Transverse colon (tissue), 4 donors: ENCODE measurements around the gene FXN. TPM values are rescaled to one million over a fixed set of nuclear protein-coding genes. Genes with fewer than 3 reads are reported as not detected.
"Not testable (repeated sequence)": the region's sequence is repeated elsewhere in the genome, so short reads cannot be mapped to it uniquely, and the experiment has no call there.

Source experiments
- DNase-seq: peaks from one replicate; pipeline ENCODE4 v3.0.0-alpha.2; 2019
- H3K27ac ChIP-seq, 4 donors: fragments of 200-600 bp; sonication (generic); 2 replicates each; pipeline ENCODE4 v1.5.1; 2016 to 2018; ENCODE audit warnings: inconsistent platforms in 4 of 4
- H3K27me3 ChIP-seq: fragments of 200-600 bp; sonication (generic); 2 replicates; pipeline ENCODE4 v1.5.1; 2017; ENCODE audit warnings: inconsistent platforms
- H3K36me3 ChIP-seq, 4 donors: fragments of 200-600 bp; sonication (generic); 2 replicates each; pipeline ENCODE4 v1.5.1; 2017 to 2019; ENCODE audit warnings: inconsistent platforms in 4 of 4
- H3K4me1 ChIP-seq, 4 donors: fragments of 200-600 bp; sonication (generic); 2 replicates each; pipeline ENCODE4 v1.5.1; 2017 to 2020; ENCODE audit warnings: inconsistent platforms in 4 of 4
- H3K4me3 ChIP-seq, 4 donors: fragments of 200-600 bp; sonication (generic); 1 replicate in 1 of 4; 2 replicates in 3 of 4; pipeline versions ENCODE4 v1.5.1 to v1.6.1; 2017 to 2019; ENCODE audit warnings: inconsistent platforms in 4 of 4
- H3K9me3 ChIP-seq, 2 donors: fragments of 200-600 bp; sonication (generic); 2 replicates each; pipeline ENCODE4 v1.5.1; 2017 to 2019; ENCODE audit warnings: inconsistent platforms in 2 of 2
- EP300 ChIP-seq: sonication (generic); formaldehyde crosslinking; IDR thresholded peaks from one replicate; pipeline ENCODE4 v1.6.1; 2017; ENCODE audit warnings: antibody characterized with exemption, low read depth
- POLR2A ChIP-seq: fragments of 450-650 bp; IDR thresholded peaks from one replicate; pipeline ENCODE4 v1.6.1; 2016; ENCODE audit warnings: antibody characterized with exemption, mild to moderate bottlenecking, moderate library complexity
- POLR2AphosphoS5 ChIP-seq, 3 donors: sonication (generic); formaldehyde crosslinking; IDR thresholded peaks; one replicate each; pipeline ENCODE4 v1.6.1; 2016; ENCODE audit warnings: antibody characterized with exemption in 3 of 3
- WGBS, 2 donors: methylation state at CpG; one replicate each; pipeline ENCODE4 v1.1.5; 2018; ENCODE audit warnings: low coverage in 1 of 2; 5-methylcytosine and 5-hydroxymethylcytosine counted together
- in situ Hi-C, 4 donors: fragments of 200-750 bp; cut with MboI; loops; one replicate each; pipeline versions ENCODE4 v1.15.0 to v1.15.1; 2017; ENCODE audit warnings: low sequenced_read_pairs in 3 of 4, low pct_ligation_motif_present in 1 of 4, low pct_unique_long_range_greater_than_20kb in 1 of 4
- intact Hi-C: fragments of 100-400 bp; cut with DNase I; formaldehyde crosslinking; loops from one replicate; pipeline ENCODE4 v1.15.1; 2023; ENCODE audit warnings: low total_unique reads
- total RNA-seq, 4 donors: library from RNA; depleted of rRNA; stranded (reverse); fragments of >200 nt; gene quantifications; one replicate each; pipeline ENCODE4 v1.1.0, GENCODE V29; 2016
- TF ChIP-seq, protein P1 (sequence below), 5 experiments: fragments of 200-600 bp in 3 of 5; fragments of 450-650 bp in 2 of 5; sonication (generic) in 3 of 5; IDR thresholded peaks; 1 replicate in 2 of 5; 2 replicates in 3 of 5; pipeline ENCODE4 v1.5.1; 2016 to 2017; ENCODE audit warnings: antibody characterized with exemption in 5 of 5, inconsistent platforms in 3 of 5, mild to moderate bottlenecking in 2 of 5, moderate library complexity in 1 of 5

The FXN gene
- total RNA-seq, 4 donors from 2014 or later, result 2.0 to 5.5 (median 3.5) TPM

- 90 to 100% methylated on average over 4 to 6 of the region's 6 CpGs for WGBS, 2 donors
- TF ChIP-seq, protein P1, sequence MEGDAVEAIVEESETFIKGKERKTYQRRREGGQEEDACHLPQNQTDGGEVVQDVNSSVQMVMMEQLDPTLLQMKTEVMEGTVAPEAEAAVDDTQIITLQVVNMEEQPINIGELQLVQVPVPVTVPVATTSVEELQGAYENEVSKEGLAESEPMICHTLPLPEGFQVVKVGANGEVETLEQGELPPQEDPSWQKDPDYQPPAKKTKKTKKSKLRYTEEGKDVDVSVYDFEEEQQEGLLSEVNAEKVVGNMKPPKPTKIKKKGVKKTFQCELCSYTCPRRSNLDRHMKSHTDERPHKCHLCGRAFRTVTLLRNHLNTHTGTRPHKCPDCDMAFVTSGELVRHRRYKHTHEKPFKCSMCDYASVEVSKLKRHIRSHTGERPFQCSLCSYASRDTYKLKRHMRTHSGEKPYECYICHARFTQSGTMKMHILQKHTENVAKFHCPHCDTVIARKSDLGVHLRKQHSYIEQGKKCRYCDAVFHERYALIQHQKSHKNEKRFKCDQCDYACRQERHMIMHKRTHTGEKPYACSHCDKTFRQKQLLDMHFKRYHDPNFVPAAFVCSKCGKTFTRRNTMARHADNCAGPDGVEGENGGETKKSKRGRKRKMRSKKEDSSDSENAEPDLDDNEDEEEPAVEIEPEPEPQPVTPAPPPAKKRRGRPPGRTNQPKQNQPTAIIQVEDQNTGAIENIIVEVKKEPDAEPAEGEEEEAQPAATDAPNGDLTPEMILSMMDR (IDR thresholded peaks at IDR 0.05), result no peak
- TF ChIP-seq POLR2A, result no peak
- TF ChIP-seq POLR2AphosphoS5 (IDR thresholded peaks at IDR 0.05), result no peak
- TF ChIP-seq EP300, result no peak
- H3K4me1 ChIP-seq, result peaks cover 0 to 7% (median 3%) of the 10 kb centered on the region in 4 donors
- DNase-seq, result no peak
- H3K9me3 ChIP-seq, result no peaks in the 10 kb centered on the region
- no peak overlapping the region for H3K4me3 ChIP-seq
- intact Hi-C loops (no loop called here), in situ Hi-C loops (no loop called here)
- H3K36me3 ChIP-seq, result no peaks in the 10 kb centered on the region
- no peak overlapping the region for H3K27ac ChIP-seq
- H3K27me3 ChIP-seq, result no peaks in the 10 kb centered on the region
Measured at GRCh38 chr9:69049094-69049493, 13.5 kb downstream of the FXN start.

- intact Hi-C loops, result loop anchor here (5.0 kb wide), 1 partner anchor 141 kb away; no protein-coding TSS in a partner anchor
Measured at GRCh38 chr9:69050936-69051335, 15.4 kb downstream of the FXN start.

DNA sequence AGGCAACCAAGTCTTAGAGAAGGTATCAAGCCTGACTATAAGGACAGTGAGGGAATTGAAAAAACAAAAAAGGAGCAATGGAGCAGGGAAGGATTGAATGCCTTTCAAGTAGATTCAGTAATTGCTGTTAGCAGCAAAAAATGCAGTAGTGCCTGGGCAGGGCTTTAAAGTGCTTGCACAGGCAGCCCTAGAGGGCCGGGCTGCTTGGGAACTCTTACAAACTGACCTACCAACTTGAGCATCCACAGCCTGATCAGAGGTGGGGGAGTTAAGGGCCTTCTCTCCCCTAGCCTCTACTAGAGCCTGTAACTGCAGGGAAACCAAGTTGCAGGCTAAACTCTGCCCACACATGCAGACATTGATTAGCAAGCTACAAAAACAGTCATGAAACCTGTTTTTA is 19.4 kb downstream of the FXN start:
- Histone ChIP-seq H3K27me3 (no peaks in the 10 kb centered on the region), H3K36me3 (no peaks in the 10 kb centered on the region), H3K9me3 (no peaks in the 10 kb centered on the region), H3K4me3 (no peak overlapping the region), H3K4me1 (peaks cover 0 to 5% (median 0%) of the 10 kb centered on the region in 4 donors), H3K27ac (no peak overlapping the region)
- TF ChIP-seq EP300, result no peak
- no peak for TF ChIP-seq POLR2AphosphoS5 (IDR thresholded peaks at IDR 0.05)
- no peak for TF ChIP-seq POLR2A
- TF ChIP-seq, protein P1 (IDR thresholded peaks at IDR 0.05), result no peak
- intact Hi-C loops, result loop anchor here (5.0 kb wide), 1 partner anchor 137 kb away; no protein-coding TSS in a partner anchor
- DNase-seq, result no peak
- 53% methylated on average over 1 of the region's 1 CpG; no CpG with 5 or more reads in 1 of the 2 donors for WGBS, 2 donors
- in situ Hi-C loops, result loop anchor here (10.0 to 25.0 kb wide), 2 partner anchors 132 to 140 kb away; no protein-coding TSS in a partner anchor

More at GRCh38 chr9:69050936-69051335, 15.4 kb downstream of the FXN start:
- H3K27me3 ChIP-seq, H3K27ac ChIP-seq, DNase-seq, H3K4me1 ChIP-seq, H3K36me3 ChIP-seq, H3K9me3 ChIP-seq, H3K4me3 ChIP-seq: not testable (repeated sequence)
- WGBS, 2 donors, result 86 to 87% methylated on average over 10 to 12 of the region's 12 CpGs
- in situ Hi-C loops, result loop anchor here (10.0 to 25.0 kb wide), 2 partner anchors 136 to 144 kb away; no protein-coding TSS in a partner anchor

DNA sequence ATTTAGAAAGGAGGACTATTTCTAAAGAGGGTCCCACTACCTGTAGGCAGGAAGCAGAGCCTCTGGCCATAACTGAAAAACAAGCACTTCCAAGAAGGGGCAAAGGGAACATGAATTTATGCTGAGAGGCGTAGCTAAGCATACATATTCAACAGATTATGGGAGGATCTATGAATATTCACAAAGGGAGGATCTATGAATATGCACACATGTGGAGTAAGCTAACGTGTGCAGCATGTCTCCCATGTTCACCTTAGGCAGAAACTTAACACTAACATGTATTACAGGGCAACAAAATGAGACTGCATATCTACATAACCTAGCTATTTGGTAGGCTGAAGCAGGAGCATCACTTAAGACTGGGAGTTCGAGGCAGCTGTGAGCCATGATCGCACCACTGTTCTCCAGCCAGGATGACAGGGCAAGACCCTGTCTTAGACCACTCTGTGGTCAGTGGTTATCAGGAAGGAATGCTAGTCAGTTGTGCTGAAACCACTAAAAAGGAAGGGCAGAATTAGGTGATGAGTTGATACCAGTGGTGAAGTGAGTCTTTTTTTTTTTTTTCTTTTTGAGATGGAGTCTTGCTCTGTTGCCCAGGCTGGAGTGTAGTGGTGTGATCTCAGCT is 20.8 kb downstream of the FXN start:
- H3K4me1 ChIP-seq, result peaks cover 0 to 5% (median 0%) of the 10 kb centered on the region in 4 donors
- H3K4me3 ChIP-seq, result no peak overlapping the region
- H3K9me3 ChIP-seq, result no peaks in the 10 kb centered on the region
- intact Hi-C loops, result no loop called here
- H3K36me3 ChIP-seq, result no peaks in the 10 kb centered on the region
- in situ Hi-C loops, result loop anchor here (10.0 to 25.0 kb wide), 2 partner anchors 131 to 138 kb away; no protein-coding TSS in a partner anchor
- no peaks in the 10 kb centered on the region for H3K27me3 ChIP-seq
- DNase-seq, result no peak
- 89 to 93% methylated on average over 1 to 4 of the region's 4 CpGs for WGBS, 2 donors
- TF ChIP-seq EP300 (no peak), POLR2AphosphoS5 (IDR thresholded peaks at IDR 0.05) (no peak), POLR2A (no peak)
- TF ChIP-seq, protein P1 (IDR thresholded peaks at IDR 0.05), result no peak
- H3K27ac ChIP-seq, result no peak overlapping the region
